GM18520 (cell line): ENCODE data around the gene TWNK.

Source experiments
- ATAC-seq: cut with Tn5 transposase; IDR thresholded peaks from one replicate; pipeline ENCODE4 v1.9.1; 2021; ENCODE audit not compliant: unreplicated experiment

The TWNK gene

DNA sequence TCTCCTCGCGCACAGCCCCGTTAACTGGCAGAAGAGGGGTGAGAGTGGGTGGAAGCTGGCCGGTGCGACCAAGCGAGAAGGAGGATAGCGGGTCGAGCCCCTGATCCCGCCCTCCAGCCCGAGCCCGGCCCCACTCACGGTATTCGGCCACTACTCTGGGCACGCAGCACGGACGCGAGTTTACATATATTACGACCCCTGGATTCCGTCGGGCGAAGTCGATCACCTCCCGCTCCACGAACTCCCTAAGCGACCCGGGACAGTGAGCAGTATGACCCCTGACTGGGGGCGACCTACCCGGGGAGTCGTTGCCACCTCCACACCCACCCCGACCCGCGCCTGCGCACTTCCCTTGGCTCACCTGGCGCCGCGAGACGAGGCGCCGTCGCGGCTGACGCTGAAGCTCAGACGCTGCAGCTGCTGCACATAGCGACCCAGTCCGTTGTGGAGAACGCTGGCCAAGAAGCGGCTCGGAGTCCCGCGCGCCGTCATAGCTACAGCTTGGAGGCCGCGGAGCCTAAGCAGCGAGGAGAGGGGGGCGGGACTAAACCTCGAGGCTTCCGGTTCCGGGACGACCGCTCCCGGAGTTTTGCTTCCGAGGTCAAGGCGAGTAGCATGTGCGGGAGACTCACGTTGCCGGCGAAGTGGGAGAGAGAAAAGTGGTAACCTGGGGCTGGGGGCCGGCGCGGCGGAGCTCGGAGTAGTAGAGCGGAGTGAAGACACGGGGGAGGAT is at the start of gene TWNK, which contains the start of gene MRPL43:
Gene TWNK (plus strand): TSS at position 592 of the 733 bp plus-strand sequence. CDS start 668 bp downstream, outside the sequence.
Gene MRPL43 (minus strand): TSS at position 546 of the 733 bp plus-strand sequence. CDS start 54 bp downstream, at position 492.
- peak; percentile 39 for ATAC-seq

DNA sequence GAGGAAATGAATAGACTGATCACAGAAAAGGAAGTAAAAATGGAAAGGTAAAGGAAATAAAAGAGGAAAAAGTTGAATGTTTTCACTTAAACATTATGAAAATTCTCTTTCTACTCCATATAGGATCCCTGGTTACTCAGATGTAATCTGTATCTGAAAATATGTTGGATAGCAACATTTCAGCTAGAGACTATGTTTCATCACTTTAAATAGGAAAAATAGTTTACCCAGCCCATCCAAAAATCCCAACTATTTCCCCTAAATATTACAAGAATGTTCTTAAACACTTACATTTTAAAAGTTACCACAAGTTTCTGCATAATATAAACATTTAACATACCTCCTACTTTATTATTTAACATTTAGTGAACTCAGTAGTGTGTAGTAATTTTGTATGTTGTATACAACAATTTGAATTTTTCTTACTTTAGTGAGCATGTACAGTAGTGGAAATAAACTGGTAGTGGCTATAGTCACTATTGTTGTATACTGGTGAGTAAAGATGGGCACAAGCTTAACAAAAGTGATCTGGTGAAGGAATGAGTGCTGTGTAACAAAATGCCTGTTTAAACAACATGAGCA is 47.5 kb upstream of the TWNK start:
- ATAC-seq: no peak

DNA sequence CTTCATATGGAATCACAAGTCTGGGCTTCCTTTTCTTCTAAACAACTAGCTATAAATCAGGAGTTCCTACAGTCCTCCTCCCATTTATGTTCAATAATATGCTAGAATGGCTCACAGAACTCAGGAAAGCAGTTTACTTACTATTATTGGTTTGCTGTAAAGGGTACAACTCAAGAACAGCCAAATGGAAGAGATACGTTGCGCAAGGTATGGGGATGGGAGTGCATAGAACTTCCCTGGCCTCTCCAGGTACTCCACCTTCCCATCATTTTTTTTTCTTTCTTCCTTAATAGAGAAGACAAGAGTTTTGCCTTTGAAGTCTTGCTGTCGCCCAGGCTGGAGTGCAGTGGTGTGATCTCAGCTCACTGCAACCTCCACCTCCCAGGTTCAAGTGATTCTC is 45.1 kb upstream of the TWNK start:
- no peak for ATAC-seq

DNA sequence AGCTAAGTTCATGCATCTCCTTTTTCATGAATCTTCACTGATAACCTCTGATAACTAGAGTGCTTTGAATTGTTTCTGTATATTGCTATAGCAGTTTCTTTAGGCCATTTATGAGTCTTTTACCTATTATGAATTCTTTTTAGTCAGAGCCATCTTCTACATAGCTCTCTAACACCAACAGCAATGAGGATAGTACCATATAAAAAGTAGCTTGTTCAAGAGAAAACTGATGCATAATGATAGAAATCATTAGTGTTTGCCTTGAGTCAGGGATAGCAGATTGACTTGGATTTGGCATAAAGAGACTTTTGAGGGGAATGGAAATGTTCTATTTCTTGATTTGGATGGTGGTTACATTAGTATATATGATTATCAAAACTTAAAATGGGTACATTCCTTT is 43.8 kb upstream of the TWNK start:
- no peak for ATAC-seq

DNA sequence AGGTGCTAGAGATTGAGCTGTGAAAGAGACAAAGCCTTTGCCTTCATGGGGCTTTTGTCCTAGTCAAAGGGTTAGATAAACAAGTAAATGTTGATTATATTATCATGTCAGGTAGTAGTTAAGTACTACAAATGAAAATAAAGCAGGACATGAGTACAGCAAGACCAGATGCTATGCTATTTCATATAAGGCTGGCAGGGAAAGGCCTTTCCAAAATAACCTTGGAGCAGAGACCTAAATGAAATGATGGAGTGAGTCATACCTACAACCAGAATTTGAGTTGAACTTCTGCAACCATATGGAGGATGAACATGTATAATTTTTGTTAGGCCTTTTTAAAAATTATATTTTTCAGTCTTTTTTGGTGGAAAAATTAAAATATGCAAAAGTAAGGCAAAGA is 41.6 kb upstream of the TWNK start:
- ATAC-seq: no peak

DNA sequence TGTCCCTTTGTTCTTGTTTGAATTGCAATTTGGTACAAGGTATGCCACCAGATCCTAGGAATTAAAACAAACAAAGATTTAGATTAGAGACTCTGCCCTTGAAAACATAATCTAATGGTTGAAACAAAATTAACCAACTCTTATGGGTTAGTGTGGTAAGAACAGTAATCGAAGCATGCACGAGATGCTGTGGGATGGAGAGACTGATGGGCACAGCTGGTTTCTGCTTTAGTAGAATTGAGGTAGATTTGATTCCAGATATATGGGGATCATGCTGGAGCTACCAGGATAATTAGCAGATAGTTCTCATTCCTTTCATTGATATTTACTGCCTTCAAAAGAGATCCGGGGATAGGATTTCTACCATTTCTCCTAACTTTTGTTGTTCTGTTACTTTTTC is 38.4 kb upstream of the TWNK start:
- ATAC-seq: no peak

DNA sequence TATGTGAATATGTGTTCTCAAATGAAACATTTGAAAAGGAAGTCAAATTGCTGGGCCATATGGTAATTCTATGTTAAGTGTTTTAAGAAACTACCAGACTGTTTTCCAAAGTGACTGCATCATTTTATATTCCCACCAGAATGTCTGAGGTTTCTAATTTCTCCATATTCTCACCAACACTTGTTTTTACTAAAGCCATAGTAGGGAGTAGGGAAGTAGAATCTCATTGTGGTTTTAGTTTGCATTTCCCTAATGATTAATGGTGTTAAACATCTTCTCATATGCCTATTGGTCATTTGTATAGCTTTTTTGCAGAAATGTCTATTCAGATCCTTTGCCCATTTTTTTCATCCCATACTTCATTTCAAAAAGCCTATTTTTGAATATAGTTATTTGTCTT is 27.1 kb upstream of the TWNK start:
- ATAC-seq: no peak

DNA sequence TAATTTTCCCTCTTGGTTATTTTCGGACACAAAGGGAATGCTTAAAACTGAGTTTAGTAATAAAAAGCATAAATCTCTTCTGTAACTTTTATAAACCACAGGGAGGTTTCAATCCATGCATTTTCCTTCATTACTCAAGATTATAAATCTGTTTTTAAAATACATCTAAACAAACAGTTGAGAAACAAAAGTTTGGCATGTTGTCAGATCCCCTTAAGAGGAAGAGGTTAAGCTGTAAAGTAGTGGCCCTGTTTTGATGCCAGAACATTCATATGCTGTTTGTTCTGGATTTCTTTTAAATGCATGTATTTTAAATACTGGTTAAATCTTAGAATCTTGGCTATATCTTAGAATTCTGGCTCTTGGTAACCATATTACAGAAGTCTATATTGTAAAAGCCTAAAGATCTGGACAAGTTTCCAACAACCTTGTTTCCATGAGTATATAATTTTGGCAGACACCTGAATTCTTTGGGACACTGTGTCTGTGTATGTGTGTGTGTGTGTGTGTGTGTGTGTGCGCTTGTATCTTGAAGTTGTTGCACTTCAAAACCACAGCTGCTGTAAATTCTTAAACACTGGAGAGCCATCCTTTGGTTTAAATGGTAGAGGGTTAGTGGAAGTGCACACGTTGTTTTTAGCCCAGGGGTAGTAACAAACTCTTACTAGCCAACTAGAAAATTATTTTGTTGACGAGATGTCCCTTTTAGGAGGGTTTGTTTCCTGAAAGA is 24.8 kb upstream of the TWNK start:
- ATAC-seq: no peak

DNA sequence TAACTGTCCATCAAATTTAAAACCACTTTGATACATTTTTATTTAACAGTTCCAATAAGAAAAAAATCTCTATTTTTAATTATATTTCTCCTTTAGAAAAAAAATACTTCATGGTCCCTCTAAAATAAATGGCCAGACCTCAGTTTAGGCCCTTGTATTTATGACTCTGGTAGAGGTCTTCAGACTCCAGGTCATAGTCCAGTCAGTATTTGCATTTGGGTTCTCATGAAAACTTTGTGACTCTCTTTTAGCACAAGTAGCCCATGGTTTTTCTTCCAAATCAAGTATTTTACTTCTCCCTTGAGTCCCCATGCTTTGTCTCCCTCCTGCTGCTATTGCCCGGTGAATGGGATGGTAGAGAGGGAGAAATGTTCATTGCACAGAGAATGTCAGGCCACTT is 23.5 kb upstream of the TWNK start:
- ATAC-seq: no peak

DNA sequence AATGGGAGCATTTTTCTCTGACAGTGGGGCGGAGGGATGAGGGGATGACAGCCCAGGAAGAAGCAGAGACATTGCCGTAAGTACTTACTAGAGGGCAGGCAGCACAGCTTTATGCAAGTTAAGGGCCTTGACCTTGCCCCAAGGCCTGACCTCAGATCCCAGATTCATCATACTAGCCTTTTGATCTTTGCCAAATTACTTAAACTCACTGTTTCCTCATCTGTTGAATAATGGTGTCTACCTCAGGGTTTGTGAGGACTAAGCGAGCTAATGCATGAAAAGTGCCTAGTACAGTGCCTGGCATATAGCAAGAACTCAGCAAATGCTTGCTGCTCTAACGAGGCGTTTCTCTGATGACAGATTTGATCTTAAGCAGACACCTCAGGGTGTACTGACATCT is 21.5 kb upstream of the TWNK start:
- ATAC-seq: no peak

DNA sequence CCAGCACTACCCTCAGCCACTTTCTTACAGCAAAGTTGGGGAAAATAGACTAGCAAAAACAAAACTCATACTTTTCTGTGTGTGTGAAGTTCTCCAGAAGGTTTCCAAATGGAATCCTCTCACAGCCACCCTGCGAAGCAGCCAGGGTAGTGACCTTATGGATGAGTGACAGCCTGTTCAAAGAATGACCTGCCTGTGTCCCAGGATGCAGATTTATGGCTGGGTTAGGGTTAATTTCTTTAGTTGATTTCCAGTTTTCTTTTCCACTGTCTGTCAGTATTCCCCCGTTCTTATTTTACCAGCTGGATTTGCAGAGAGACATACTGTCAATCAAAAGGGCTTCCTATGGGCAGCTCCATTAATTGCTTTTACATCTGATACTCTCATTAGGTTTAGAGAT is 20.5 kb upstream of the TWNK start:
- no peak for ATAC-seq

DNA sequence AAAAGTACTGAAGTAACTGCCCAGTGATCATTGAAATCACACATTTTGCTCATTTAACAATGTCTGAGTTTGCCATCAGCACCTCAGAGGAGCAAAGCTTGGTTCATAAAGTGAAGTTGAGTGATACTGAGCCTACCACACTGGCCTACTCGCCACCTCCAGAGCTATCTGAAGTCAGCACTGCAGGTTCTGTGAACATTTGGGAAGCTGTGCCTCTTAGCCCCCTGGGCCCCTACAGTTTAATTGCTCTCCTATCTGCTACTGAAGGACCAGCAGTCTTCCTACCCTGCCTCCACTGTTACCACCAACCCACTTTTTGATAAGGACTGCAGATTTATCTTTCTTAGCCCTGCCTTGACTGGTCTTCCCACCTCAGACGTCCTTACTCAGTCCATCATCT is 20.0 kb upstream of the TWNK start:
- ATAC-seq: no peak

DNA sequence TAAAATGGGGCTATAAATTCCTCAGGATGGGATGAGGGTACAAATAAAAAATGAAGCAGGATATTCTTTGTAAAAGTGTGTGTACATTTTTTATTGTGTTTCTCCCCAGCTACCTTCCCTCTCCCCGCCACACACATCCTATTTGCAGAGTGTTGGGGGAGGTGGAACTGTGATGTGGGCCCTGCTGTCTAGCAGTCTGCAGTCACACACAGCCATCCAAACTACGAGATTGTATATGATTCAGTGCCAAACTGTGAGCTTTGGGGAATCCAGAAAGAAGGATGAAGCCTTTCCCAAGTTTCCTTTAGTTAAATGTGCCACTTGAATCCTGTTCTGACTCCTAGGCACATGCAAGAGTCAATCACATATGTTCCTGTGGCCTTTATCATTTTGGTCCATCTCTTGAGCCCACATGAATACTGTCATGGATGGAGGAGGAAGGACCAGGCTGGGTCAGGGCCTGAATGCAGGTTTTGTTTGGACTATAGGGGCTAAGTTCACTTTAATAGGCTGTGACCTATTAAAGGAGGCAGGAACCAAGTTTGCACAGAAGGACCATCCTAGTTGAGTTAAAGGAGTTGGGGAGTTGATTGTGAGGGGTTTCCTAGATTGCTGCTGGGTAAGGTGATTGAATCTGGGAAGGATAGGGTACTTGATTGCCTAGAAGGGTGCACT is 19.1 kb upstream of the TWNK start:
- ATAC-seq: no peak

DNA sequence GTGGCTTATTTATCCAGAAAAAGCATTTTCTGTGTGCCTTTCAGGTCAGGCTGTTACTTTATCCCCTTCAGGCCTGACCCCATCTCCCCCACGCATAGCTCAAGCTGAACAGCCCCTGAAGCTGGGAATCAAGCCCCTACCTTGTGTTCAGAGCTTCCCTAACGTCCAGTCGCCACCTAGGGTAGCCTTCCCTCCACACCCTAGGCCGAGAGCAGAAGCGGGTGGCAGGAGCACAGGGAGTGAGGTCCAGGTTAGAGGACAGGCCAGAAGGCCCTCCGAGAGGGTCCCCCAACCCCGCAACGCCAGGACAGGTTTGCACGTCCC is 18.5 kb upstream of the TWNK start:
- no peak for ATAC-seq

DNA sequence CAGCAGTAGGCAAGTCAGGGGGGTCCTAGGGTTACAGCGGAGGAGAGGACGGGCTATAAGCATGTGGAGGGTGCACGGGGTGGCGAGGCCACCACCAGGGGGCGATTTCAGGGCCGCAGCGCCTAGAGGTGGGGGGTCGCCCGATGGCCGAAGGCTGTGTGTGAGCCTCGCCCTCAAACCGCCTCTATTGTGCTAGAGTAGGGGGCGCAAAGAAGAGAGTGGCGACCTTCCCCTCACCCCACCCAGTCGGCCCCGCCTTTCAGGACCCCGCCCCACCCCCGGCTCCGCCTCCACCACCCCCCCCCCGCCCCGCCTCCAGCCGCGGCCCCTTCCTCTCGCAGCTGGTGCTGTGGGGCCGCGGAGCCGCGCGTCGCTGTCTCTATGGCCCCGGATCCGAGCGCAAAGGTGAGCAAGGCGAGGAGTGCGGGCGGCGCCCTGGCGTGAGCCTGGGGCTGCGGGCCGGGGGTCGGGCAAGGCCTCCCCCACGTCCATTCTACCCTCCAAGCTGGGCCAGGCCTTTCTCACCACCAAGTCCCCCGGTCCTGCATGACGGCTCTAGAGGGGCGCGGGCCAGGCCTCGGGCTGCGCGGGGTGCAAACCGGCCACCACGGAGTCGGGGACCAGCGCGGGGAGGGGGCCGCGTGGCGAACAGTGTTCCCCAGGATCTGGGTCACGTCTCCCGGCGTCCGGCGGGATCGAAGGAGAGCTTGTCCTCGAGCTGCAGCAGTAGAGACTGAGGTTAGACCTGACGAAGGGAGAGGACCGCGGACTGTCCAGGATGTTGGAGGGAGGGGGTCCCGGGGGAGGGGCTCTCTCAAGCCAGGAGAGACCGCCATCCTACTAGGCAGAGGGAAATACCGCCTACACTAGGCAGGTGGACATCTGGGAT is 17.9 kb upstream of the TWNK start, which contains the start of gene SEMA4G:
Gene SEMA4G (plus strand): TSS at position 318 of the 889 bp plus-strand sequence. CDS start 3,409 bp downstream, outside the sequence.
- no peak for ATAC-seq

DNA sequence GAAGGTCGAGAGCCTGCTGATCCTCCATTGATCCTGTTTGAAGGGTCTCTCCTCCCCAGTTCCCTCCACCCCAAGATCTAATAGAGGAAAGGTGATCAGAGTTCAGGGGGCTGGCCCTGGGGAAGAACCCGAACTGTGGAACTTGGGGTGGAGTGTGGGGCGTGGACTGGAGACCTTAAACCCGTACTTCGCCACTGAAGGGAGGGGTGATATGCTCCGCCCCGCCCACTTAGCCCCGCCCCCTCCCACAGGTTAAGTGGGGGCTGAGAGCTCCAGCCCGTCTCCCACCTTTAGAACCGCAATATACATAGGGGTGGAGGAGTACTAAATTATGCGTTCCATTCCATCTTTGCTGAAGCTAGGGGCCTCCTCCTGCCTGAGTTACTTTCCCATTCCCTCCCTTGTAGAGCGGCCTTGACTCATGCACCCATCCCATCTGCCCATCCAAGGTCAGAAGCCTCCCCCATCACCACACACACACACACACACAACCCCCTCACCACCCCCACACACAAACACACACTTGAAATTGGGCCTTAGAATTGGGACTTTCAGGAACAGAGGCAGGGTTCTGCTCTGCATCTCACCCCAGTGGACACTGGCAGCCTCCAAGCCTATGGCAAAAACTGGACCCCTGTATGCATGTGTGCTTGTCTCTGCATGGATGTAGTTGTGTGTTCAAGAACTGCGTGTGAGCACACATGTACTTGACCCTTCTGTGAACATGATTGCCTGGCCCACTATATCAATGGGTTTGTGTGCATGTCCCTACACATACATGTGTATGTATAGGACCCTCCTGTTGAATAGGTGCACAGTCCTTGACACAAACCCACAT is 17.0 kb upstream of the TWNK start:
- no peak for ATAC-seq

DNA sequence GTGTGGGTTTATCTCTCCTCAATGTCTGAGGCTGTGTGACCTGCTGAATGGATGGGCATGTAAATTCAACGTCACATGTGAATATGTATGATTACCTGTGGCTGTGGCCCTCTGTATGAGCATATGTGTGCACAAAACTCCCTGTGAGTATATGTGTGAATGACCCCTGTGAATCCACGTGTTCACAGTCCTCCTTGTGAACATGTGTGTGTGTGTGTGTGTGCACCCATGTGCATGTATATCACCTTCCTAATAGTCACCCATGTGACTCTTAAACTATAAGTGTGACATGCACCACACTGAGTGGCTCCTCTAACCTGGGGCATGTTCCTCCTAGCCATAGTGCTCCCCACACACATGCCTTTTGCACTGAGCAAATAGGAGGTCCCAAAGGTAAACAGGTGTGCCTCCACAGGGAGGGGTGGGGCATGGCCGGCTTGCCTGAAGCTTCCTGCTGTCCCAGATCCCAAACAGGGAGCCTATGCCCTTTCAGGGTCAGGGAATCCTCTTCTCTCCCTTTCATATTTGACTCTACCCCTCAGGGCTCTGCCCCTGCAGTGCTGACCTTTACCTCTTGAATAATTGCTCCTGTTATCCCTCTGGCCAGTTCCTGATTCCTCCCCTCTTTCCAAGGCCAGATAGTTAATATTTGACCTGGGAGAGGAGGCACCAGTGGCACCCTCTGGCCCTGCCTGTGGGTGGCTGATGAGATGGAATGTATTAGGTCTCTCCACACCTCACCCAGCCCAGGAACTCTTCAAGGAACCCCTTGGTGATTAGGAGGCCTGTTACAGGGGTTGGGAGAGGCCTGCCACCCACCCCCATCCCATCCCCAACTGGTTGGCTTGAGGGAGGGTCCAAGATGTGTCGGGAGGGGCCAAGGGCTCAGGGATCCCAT is 16.2 kb upstream of the TWNK start:
- ATAC-seq: no peak

DNA sequence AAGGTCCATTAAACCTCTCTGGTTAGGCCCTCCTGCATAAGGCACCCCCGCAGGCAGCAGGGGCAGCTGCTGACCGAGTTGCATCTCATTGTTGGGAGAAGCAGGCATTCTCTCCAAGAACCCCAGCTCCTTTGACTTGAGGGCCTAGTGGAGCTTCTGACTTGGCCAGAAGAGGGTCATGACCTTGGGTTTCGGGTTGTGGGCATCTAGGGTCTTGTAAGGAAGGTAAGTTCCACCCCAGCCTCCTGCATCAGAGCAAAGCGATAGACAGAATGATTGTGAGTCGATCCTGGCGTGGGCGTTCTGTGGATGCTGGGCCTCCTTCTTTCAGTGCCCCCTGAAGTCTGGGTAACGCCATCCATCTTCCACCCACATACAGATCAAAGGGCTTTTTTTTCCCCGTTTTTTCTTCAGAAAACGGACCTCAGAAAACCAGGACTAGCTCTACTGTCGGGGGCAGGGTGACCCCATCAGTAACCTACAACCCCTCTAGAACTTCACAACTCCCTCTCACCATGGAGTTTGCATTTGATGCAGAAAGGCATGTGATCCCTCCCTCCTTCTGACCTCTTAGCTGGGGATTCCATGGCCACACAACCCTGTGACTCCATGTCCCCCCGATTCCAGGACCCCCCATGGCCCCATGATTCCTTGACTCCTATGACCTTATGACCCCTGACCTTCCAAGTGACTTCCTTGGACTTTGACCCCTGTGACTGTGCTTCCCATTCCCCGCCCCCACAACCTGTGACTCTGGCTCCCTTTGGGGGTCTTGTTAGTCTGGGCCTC is 15.0 kb upstream of the TWNK start:
- no peak for ATAC-seq
